Measurements from ENCODE around the gene TMEM271.

TMEM271 gene

DNA sequence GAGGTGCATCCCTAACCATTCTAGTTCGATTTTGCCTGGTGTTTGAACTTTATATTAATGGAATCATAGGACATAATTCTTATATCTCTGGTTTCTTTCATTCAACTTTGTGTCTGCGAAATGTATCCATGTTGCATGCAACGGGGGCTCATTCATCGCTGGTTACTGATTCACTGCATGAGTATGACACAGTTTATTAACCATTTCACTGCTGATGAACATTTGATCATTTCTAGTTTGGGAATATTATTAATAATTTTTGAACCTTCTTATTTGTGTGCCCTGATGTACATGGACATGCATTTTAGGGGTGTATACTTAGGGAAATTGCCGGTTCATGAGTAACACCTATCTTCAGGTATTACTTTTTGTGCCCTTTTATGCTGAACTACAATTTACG, 5.1 kb upstream of the TMEM271 start:
- DNase-seq (ENCODE audit: low read depth): no peak

DNA sequence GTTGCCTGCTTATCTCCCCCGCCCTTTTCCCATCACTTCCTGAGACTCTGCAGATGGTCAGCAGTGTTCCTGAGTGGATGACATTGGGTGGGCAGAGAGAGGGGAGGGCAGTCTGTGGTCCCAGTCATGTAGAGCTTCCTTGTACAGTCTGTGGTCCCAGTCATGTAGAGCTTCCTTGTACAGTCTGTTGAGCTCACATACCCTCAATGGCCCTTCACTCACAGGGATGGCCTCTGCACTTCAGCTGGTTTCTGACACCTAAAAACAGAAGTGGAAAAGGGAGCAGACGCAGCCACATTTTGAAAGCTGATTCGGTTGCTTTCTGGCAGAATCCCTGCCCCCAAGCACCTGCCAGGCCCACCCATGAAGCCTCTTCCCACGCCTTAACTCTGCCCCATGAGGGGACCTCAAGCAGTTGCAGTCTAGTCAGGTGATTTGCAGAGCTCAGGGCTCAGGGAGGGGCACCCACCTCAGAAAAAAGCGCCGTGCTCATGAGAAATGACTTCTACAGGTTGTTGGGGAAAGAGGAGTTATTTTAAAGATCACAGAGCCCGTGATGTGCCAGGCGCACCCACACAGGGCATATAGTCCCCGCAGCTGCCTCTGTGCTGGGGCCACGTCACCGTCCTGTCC, 3.6 kb upstream of the TMEM271 start:
- DNase-seq (ENCODE audit: low read depth): no peak

GRCh38 chr4:578451-579443, 2.7 kb upstream of the TMEM271 start:
- DNase-seq (ENCODE audit: low read depth): no peak

- no peak for DNase-seq (ENCODE audit: low read depth)
Measured at GRCh38 chr4:577499-578450, 1.7 kb upstream of the TMEM271 start.

DNA sequence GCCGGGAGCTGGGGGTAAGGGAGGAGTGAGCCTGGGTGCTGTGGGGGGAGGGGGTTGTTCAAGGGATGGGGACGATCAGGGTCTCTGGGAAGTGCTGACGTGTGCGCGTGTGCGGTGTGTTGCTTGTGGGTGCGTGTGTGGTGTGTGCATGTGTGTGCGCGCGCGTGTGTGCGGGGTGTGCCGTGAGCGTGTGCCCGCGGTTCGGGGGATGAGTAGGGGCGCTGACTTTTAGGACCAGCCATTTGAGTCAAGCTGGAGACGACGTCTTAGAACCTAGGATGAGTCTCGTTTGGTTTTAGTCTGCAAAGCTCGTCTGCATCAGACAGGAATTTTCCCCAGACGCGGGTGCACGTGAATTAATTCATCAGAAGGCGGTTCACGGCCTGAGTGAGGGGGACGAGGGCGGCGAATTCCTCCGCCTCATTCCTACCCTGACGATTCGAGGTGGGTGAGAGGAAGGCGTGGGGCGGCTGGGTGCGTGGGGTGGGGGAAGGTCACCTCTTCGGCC, 950 bp upstream of the TMEM271 start:
- DNase-seq (ENCODE audit: low read depth): no peak

DNA sequence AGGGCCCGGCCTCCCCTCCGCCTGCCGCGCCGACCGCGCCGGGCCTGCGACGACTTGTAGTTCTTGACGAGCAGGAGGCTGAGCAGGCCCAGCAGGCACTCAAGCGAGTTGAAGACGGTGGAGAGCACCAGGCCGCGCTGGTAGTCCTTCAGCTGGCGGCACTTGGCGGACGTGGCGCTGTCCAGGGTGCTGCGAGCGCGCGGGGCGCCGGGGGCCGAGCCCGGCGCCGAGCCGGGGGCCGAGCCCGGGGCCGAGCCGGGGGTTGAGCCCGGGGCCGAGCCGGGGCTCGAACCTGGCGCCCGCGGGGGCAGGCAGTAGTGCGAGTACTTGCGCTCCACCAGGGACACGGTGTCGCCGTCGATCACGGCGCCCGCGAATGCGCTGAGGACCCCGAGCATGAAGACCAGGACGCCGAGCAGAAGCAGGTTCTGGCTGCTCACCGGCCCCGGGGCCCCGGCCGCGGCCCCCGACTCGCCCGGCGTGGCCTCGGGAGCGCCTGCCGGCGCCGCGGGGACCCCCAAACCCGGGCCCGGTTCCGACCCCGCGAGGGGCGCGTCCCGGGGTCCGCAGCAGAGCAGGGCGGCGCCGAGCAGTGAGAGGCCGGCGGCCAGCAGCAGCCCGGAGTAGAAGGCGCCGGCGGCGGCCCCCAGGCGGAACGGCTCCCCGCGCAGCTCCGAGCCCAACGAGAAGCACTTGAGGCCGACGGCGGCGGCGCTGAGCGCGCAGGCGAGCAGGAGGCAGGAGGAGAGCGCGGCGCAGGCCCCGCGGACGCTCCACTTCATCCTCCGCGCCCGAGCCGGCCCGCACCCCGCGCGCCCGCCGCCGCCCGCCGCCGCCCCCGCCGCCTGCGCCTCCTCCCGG, 584 bp downstream of the TMEM271 start:
- no peak for DNase-seq (ENCODE audit: low read depth)

- no peak for DNase-seq (ENCODE audit: low read depth)
Measured at GRCh38 chr4:574346-575161, 1.5 kb downstream of the TMEM271 start.

- no peak for DNase-seq (ENCODE audit: low read depth)
Measured at GRCh38 chr4:573122-573892, 2.8 kb downstream of the TMEM271 start.

- no peak for DNase-seq (ENCODE audit: low read depth)
Measured at GRCh38 chr4:572594-572993, 3.5 kb downstream of the TMEM271 start.

GRCh38 chr4:571838-572572, 4.1 kb downstream of the TMEM271 start:
- DNase-seq (ENCODE audit: low read depth): no peak

DNA sequence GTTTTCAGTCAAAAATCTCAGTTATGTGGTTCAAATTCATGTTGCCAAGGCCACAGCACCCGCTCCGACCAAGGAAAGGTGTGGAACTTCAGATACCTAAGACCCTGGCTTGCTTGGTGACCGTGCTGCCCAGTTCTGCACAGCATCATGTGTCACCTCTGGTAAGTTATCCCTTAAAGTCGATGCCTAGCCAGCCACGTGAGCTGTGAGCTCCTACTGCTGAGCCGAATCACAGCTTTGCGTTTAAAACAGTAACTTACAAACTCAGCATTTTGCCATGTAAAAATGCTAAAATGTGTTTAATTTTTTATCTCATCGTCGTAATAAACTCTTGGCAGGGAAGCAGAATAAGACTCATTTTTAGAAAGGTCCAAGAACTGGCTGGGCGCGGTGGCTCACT, 5.3 kb downstream of the TMEM271 start:
- DNase-seq (ENCODE audit: low read depth): no peak

GRCh38 chr4:569958-570667, 6.0 kb downstream of the TMEM271 start:
- no peak for DNase-seq (ENCODE audit: low read depth)

DNA sequence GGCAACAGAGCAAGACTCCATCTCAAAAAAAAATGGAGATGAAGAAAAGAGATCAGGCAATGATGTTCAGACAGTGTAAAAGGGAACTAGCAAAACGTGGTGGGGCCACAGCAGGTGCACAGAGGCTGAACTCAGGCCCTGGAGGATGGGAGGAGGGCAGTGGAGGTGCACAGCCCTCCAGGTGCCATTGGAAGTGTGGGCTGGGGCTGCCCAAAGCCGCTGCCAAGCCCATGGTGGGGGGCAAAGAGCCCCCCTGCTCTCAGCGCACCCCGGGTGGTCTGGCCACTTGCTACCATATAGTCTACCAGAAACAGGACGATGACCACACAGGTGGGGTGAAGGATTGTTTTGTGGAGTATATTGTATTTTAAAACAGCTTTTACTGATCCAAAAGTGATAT, 7.1 kb downstream of the TMEM271 start:
- DNase-seq (ENCODE audit: low read depth): no peak

GRCh38 chr4:568351-568652, 7.8 kb downstream of the TMEM271 start:
- no peak for DNase-seq (ENCODE audit: low read depth)

GRCh38 chr4:567457-568350, 8.4 kb downstream of the TMEM271 start:
- DNase-seq (ENCODE audit: low read depth): no peak

GRCh38 chr4:566508-567295, 9.4 kb downstream of the TMEM271 start:
- no peak for DNase-seq (ENCODE audit: low read depth)
